CD4-positive, alpha-beta memory T cell (primary cell): Measurements from ENCODE around the gene RGS9. TPM values are rescaled to one million over a fixed set of nuclear protein-coding genes. Genes with fewer than 3 reads are reported as not detected.
"Not testable (repeated sequence)": the region's sequence is repeated elsewhere in the genome, so short reads cannot be mapped to it uniquely, and the experiment has no call there.

Source experiments
- CTCF ChIA-PET: fragments of 350-600 bp; sonication (Branson Sonifier 250); formaldehyde crosslinking; loops from one replicate; lab custom pipeline; 2021; ENCODE audit warnings: inconsistent platforms; ENCODE audit not compliant: partially characterized antibody; lab: Charles Lee
- POLR2A ChIA-PET: fragments of 350-600 bp; sonication (Branson Sonifier 250); formaldehyde crosslinking; loops from one replicate; lab custom pipeline; 2021; ENCODE audit not compliant: partially characterized antibody; lab: Charles Lee
- DNase-seq, 5 donors: peaks; one replicate each; pipeline versions ENCODE4 v3.0.0 to v3.0.0-alpha.2; 2020 to 2022; ENCODE audit warnings: mixed read lengths in 1 of 5
- H3K27ac ChIP-seq: one replicate; pipeline ENCODE4 v1.7.0; 2013; ENCODE audit warnings: low read depth, low read length
- H3K27me3 ChIP-seq: 2 replicates; pipeline ENCODE4 v1.7.0; 2013; ENCODE audit warnings: mild to moderate bottlenecking, low read length, moderate library complexity; ENCODE audit not compliant: insufficient read depth
- H3K36me3 ChIP-seq: 2 replicates; pipeline ENCODE4 v1.7.0; 2013; ENCODE audit warnings: mild to moderate bottlenecking, low read length, moderate library complexity; ENCODE audit not compliant: insufficient read depth
- H3K4me1 ChIP-seq: 2 replicates; pipeline ENCODE4 v1.7.0; 2013; ENCODE audit warnings: mild to moderate bottlenecking, low read length, moderate library complexity; ENCODE audit not compliant: insufficient read depth
- H3K4me3 ChIP-seq, 2 donors: one replicate each; pipeline ENCODE4 v1.7.0; 2013; ENCODE audit warnings: low read length in 2 of 2, mild to moderate bottlenecking in 1 of 2
- H3K9me3 ChIP-seq, 2 donors: one replicate each; pipeline ENCODE4 v1.7.0; 2013; ENCODE audit warnings: low read length in 2 of 2, control low read depth in 1 of 2; ENCODE audit not compliant: control insufficient read depth in 1 of 2
- H3K27ac Mint-ChIP-seq, 7 donors: one replicate each; pipeline ENCODE4 v1.8.0; 2020 to 2021; ENCODE audit warnings: mixed read lengths in 7 of 7, mild to moderate bottlenecking in 6 of 7, inconsistent platforms in 3 of 7, moderate library complexity in 3 of 7
- H3K27me3 Mint-ChIP-seq, 2 donors: one replicate each; pipeline ENCODE4 v1.8.0; 2020 to 2021; ENCODE audit warnings: mixed read lengths in 2 of 2
- H3K36me3 Mint-ChIP-seq, 2 donors: one replicate each; pipeline ENCODE4 v1.8.0; 2020 to 2021; ENCODE audit warnings: mixed read lengths in 2 of 2, inconsistent platforms in 1 of 2, mild to moderate bottlenecking in 1 of 2
- H3K4me1 Mint-ChIP-seq, 4 donors: one replicate each; pipeline ENCODE4 v1.8.0; 2020 to 2021; ENCODE audit warnings: mixed read lengths in 4 of 4, mild to moderate bottlenecking in 1 of 4
- H3K4me3 Mint-ChIP-seq, 8 donors: one replicate each; pipeline ENCODE4 v1.8.0; 2020 to 2021; ENCODE audit warnings: mixed read lengths in 8 of 8, mild to moderate bottlenecking in 7 of 8, moderate library complexity in 6 of 8, inconsistent platforms in 3 of 8
- H3K9me3 Mint-ChIP-seq, 8 donors: one replicate each; pipeline ENCODE4 v1.8.0; 2020 to 2021; ENCODE audit warnings: mixed read lengths in 8 of 8, mild to moderate bottlenecking in 5 of 8, inconsistent platforms in 3 of 8, moderate library complexity in 1 of 8
- intact Hi-C: fragments of 100-400 bp; cut with micrococcal nuclease; formaldehyde crosslinking; loops from one replicate; pipeline ENCODE4 v1.15.1; 2023
- polyA plus RNA-seq, 2 donors: library from polyadenylated mRNA; unstranded; fragments of 300-500 nt; fragmentation: Illumina TruSeq; gene quantifications; one replicate each; pipeline ENCODE4 v1.2.3, GENCODE V29; 2021
- total RNA-seq, 2 experiments: library from RNA; stranded (reverse); gene quantifications; one replicate each; pipeline ENCODE4 v1.2.3, GENCODE V29; 2021

RGS9 gene
- total and polyA plus RNA-seq, 4 experiments from 2014 or later: 0.67 to 2.7 (median 1.2) TPM

DNA sequence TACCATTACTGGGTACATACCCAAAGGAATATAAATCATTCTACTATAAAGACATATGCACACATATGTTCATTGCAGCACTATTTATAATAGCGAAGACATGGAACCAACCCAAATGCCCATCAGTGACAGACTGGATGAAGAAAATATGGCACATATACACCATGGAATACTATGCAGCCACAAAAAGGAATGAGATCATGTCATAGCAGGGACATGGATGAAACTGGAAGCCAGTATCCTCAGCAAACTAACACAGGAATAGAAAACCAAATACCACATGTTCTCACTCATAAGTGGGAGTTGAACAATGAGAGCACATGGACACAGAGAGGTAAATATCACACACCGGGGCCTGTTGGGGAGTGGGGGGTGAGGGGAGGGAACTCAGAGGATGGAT, 40.8 kb upstream of the RGS9 start:
- CTCF ChIA-PET, DNase-seq, H3K9me3 Mint-ChIP-seq, H3K4me3 ChIP-seq, H3K9me3 ChIP-seq, H3K36me3 Mint-ChIP-seq, H3K27ac ChIP-seq, intact Hi-C loops, H3K36me3 ChIP-seq, H3K27me3 Mint-ChIP-seq, H3K27me3 ChIP-seq: not testable (repeated sequence)
- peaks cover 18 to 39% (median 26%) of the 10 kb centered on the region in 4 donors for H3K4me1 Mint-ChIP-seq
- peak overlapping the region in 1 of 7 donors; percentile 57 for H3K27ac Mint-ChIP-seq
- H3K4me1 ChIP-seq: peaks cover 26% of the 10 kb centered on the region
- POLR2A ChIA-PET: interaction anchor here (1.6 kb wide), 2 partner anchors 121 kb away, joined by 5 read pairs; no protein-coding TSS in a partner anchor
- peak overlapping the region in 2 of 8 donors; percentile 7 to 35 for H3K4me3 Mint-ChIP-seq

- peak overlapping the region in 1 of 7 donors; percentile 52 for H3K27ac Mint-ChIP-seq
- peaks cover 0 to 1% (median 0%) of the 10 kb centered on the region in 8 donors for H3K9me3 Mint-ChIP-seq
- intact Hi-C loops: no loop called here
- Histone ChIP-seq H3K27me3 (no peaks in the 10 kb centered on the region), H3K4me1 (peaks cover 26% of the 10 kb centered on the region), H3K9me3 (no peaks in the 10 kb centered on the region), H3K36me3 (no peaks in the 10 kb centered on the region), H3K4me3 (no peak overlapping the region), H3K27ac (no peak overlapping the region)
- CTCF ChIA-PET: interaction anchor here (0.9 kb wide), 1 partner anchor 49 kb away, joined by 3 read pairs; no protein-coding TSS in a partner anchor
- H3K27me3 Mint-ChIP-seq: no peaks in the 10 kb centered on the region
- POLR2A ChIA-PET: interaction anchor here (0.6 to 1.6 kb wide), 2 partner anchors 8 to 122 kb away, joined by 5 read pairs; no protein-coding TSS in a partner anchor
- peaks cover 18 to 39% (median 26%) of the 10 kb centered on the region in 4 donors for H3K4me1 Mint-ChIP-seq
- H3K4me3 Mint-ChIP-seq: no peak overlapping the region
- peaks cover 0 to 3% of the 10 kb centered on the region in 2 donors for H3K36me3 Mint-ChIP-seq
- no peak for DNase-seq
Measured at GRCh38 chr17:65097110-65097509, 40.1 kb upstream of the RGS9 start.

GRCh38 chr17:65099475-65099874, 37.7 kb upstream of the RGS9 start:
- Histone ChIP-seq H3K36me3 (no peaks in the 10 kb centered on the region), H3K27ac (no peak overlapping the region), H3K9me3 (no peaks in the 10 kb centered on the region), H3K4me1 (peaks cover 26% of the 10 kb centered on the region), H3K27me3 (no peaks in the 10 kb centered on the region), H3K4me3 (no peak overlapping the region)
- H3K27me3 Mint-ChIP-seq: no peaks in the 10 kb centered on the region
- ChIA-PET CTCF (interaction anchor here (0.7 to 4.7 kb wide), 22 partner anchors 10 to 180 kb away, joined by 3 to 35 read pairs (median 7); partner anchors contain the start of genes GNA13 and LRRC37A3), POLR2A (interaction anchor here (0.7 to 4.9 kb wide), 8 partner anchors 16 to 180 kb away, joined by 3 to 23 read pairs (median 7); partner anchors contain the start of genes GNA13 and LRRC37A3)
- H3K9me3 Mint-ChIP-seq: peaks cover 0 to 1% (median 0%) of the 10 kb centered on the region in 8 donors
- peaks cover 0 to 3% of the 10 kb centered on the region in 2 donors for H3K36me3 Mint-ChIP-seq
- peak overlapping the region in 5 of 8 donors; percentile 42 to 96 (median 90) for H3K4me3 Mint-ChIP-seq
- intact Hi-C loops: no loop called here
- H3K4me1 Mint-ChIP-seq: peaks cover 18 to 34% (median 26%) of the 10 kb centered on the region in 4 donors
- peak overlapping the region in 4 of 7 donors; percentile 42 to 94 (median 66) for H3K27ac Mint-ChIP-seq
- DNase-seq: no peak

DNA sequence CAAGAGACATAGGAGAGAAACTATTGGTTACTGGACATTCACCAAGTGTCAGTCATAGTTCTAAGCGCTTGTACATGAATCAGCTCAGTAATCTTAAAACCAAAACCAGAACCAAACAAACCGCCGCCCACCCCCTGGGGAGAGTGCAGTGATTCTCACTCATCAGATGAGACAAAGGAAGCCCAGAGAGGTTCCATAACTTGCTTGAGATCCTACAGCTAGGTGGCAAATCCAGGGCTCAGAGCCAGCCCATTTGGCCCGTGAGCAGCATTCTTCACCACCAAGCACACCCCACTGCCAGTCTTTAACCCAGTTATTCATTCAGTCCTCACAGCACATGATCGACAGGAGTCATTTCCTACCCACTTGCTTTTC, 37.2 kb upstream of the RGS9 start:
- peaks cover 0 to under 1% of the 10 kb centered on the region in 2 donors for H3K27me3 Mint-ChIP-seq
- no peaks in the 10 kb centered on the region for H3K36me3 ChIP-seq
- ChIA-PET POLR2A (interaction anchor here (0.6 to 4.9 kb wide), 14 partner anchors 13 to 181 kb away, joined by 3 to 23 read pairs (median 5); partner anchors contain the start of genes GNA13 and LRRC37A3), CTCF (interaction anchor here (0.7 to 4.7 kb wide), 31 partner anchors 10 to 181 kb away, joined by 3 to 35 read pairs (median 6); partner anchors contain the start of genes GNA13, LRRC37A3 and RGS9)
- intact Hi-C loops: loop anchor here (1.0 to 2.0 kb wide), 6 partner anchors 37 to 181 kb away; partner anchors contain the start of genes GNA13, LRRC37A3 and RGS9
- H3K36me3 Mint-ChIP-seq: peaks cover 0 to 3% of the 10 kb centered on the region in 2 donors
- peak in 4 of 5 donors; percentile 55 to 79 (median 60) for DNase-seq
- peaks cover 0 to 1% (median 0%) of the 10 kb centered on the region in 8 donors for H3K9me3 Mint-ChIP-seq
- H3K4me3 ChIP-seq: peak overlapping the region; percentile 39 to 77
- H3K27ac ChIP-seq: peak overlapping the region; percentile 61
- peaks cover 26% of the 10 kb centered on the region for H3K4me1 ChIP-seq
- H3K27ac Mint-ChIP-seq: peak overlapping the region; percentile 85 to 97 (median 93)
- H3K4me1 Mint-ChIP-seq: peaks cover 18 to 33% (median 26%) of the 10 kb centered on the region in 4 donors
- no peaks in the 10 kb centered on the region for H3K27me3 ChIP-seq
- H3K4me3 Mint-ChIP-seq: peak overlapping the region; percentile 87 to 96 (median 90)
- H3K9me3 ChIP-seq: no peaks in the 10 kb centered on the region

DNA sequence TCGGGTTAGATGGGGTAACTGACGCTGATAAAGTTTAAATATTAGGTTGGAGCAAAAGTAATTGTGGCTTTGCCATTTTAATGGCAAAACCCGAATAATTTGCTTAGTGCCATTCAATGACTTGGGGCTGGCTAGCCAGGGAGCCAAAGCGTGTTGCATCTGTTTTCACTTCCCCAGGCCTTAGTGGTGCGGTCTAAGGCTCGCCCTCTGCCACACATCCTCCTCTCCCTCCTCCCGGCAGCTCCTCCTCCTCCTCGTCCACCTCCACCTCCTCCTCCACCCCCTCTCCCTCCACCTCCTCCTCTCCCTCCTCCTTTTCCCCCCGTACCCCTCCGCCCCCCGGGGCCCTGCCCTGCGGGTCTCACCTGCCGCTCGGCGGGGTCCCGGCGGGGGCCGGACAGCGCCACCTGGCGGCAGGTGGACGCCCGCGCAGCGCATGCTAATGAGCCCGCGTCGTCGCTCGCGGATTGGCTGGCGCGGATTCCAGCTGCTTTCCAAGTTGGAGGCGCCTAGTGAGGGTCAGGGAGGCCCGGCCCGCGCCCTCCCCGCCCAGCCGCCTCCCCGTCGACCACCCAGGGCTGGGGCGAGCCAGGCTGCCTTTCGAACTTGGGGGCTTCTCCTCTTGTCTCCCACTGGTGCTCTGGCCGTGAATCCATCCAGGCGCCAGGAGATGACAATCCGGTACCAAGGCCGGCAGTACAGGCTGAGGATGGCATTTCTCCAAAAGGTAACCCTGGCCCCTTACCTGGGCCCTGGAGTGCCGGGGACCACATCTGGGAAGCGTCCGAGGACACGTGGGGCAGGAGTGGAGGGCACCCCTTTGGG, 36.6 kb upstream of the RGS9 start:
- intact Hi-C loops: loop anchor here (1.0 to 2.0 kb wide), 6 partner anchors 37 to 182 kb away; partner anchors contain the start of genes GNA13, LRRC37A3 and RGS9
- peaks cover 0 to 1% (median 0%) of the 10 kb centered on the region in 8 donors for H3K9me3 Mint-ChIP-seq
- ChIA-PET CTCF (interaction anchor here (0.7 to 4.7 kb wide), 41 partner anchors 9 to 251 kb away, joined by 3 to 35 read pairs (median 5); partner anchors contain the start of genes GNA13, LRRC37A3 and RGS9), POLR2A (interaction anchor here (0.6 to 4.9 kb wide), 15 partner anchors 14 to 181 kb away, joined by 3 to 23 read pairs (median 5); partner anchors contain the start of genes GNA13, LRRC37A3 and RGS9)
- H3K27me3 Mint-ChIP-seq: peaks cover 0 to 1% of the 10 kb centered on the region in 2 donors
- Histone ChIP-seq H3K4me1 (peaks cover 26% of the 10 kb centered on the region), H3K4me3 (peak overlapping the region; percentile 65 to 77), H3K9me3 (no peaks in the 10 kb centered on the region), H3K36me3 (no peaks in the 10 kb centered on the region), H3K27me3 (no peaks in the 10 kb centered on the region), H3K27ac (peak overlapping the region; percentile 61)
- peaks cover 0 to 3% of the 10 kb centered on the region in 2 donors for H3K36me3 Mint-ChIP-seq
- peaks cover 18 to 33% (median 26%) of the 10 kb centered on the region in 4 donors for H3K4me1 Mint-ChIP-seq
- DNase-seq: peak; percentile 77 to 83 (median 81)
- peak overlapping the region; percentile 85 to 97 (median 93) for H3K27ac Mint-ChIP-seq
- H3K4me3 Mint-ChIP-seq: peak overlapping the region; percentile 87 to 96 (median 90)

DNA sequence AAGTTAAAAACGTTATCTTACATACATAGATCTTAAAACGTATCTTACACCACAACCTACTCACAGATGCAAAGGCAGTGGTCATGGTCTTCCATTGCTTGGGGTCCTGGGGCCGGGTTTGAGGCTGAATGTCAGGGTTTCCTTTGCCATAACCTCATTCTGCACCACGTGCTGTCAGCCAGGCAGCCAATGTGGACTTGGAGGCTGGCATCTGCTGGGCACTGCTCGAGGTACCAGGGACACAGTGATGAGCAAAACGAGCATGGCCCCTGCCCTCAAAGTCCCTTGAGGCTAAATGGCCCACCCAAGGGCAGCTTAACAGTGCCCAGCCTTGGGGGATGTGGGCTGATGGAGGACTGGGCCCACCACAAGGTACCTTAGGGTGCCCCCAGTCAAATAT, 35.8 kb upstream of the RGS9 start:
- peaks cover 9 to 26% (median 18%) of the 10 kb centered on the region in 4 donors for H3K4me1 Mint-ChIP-seq
- Histone ChIP-seq H3K27ac (no peak overlapping the region), H3K27me3 (no peaks in the 10 kb centered on the region), H3K4me1 (peaks cover 21% of the 10 kb centered on the region), H3K36me3 (no peaks in the 10 kb centered on the region), H3K4me3 (peak overlapping the region in 1 of 2 donors; percentile 77), H3K9me3 (no peaks in the 10 kb centered on the region)
- peak overlapping the region in 6 of 8 donors; percentile 73 to 96 (median 87) for H3K4me3 Mint-ChIP-seq
- intact Hi-C loops: loop anchor here (2.0 kb wide), 2 partner anchors 75 to 183 kb away; partner anchors contain the start of gene LRRC37A3
- H3K36me3 Mint-ChIP-seq: peaks cover 0 to 3% of the 10 kb centered on the region in 2 donors
- peak overlapping the region in 3 of 7 donors; percentile 81 to 85 (median 81) for H3K27ac Mint-ChIP-seq
- ChIA-PET CTCF (interaction anchor here (0.8 to 4.7 kb wide), 22 partner anchors 15 to 252 kb away, joined by 3 to 35 read pairs (median 8); partner anchors contain the start of genes GNA13 and RGS9), POLR2A (interaction anchor here (1.1 to 4.9 kb wide), 10 partner anchors 22 to 182 kb away, joined by 4 to 23 read pairs (median 6); partner anchors contain the start of genes GNA13, LRRC37A3 and RGS9)
- peaks cover 0 to 1% (median 0%) of the 10 kb centered on the region in 8 donors for H3K9me3 Mint-ChIP-seq
- DNase-seq: no peak
- H3K27me3 Mint-ChIP-seq: peaks cover 0 to 1% of the 10 kb centered on the region in 2 donors
